IMR-90 (cell line): ENCODE results near the gene RSPH3. TPM values are rescaled to one million over a fixed set of nuclear protein-coding genes. Genes with fewer than 3 reads are reported as not detected.

Experiments used
- ATAC-seq: fragments of 200-7000 bp; cut with Tn5 transposase; 2 replicates; pipeline ENCODE4 v1.9.1; 2020; ENCODE audit warnings: low read depth, mild to moderate bottlenecking, moderate library complexity
- BruUV-seq: library from RNA; stranded (reverse); fragments of 400-500 nt; replicated peaks from 2 replicates; lab custom pipeline; 2021; lab: Mats Ljungman, UMichigan
- CTCF ChIA-PET: fragments of 300-600 bp; formaldehyde crosslinking; extraction: SDS; loops from one replicate; lab custom pipeline; 2021; ENCODE audit warnings: antibody characterized with exemption; lab: Yijun Ruan, JAX
- POLR2A ChIA-PET: fragments of 300-600 bp; sonication (Branson Sonifier 250); formaldehyde crosslinking; loops from one replicate; lab custom pipeline; 2022; ENCODE audit warnings: antibody characterized with exemption; ENCODE audit not compliant: unreplicated experiment; lab: Charles Lee
- DNase-seq: peaks from one replicate; pipeline ENCODE4 v3.0.0; 2013
- H2AFZ ChIP-seq: replicated peaks from 2 replicates; pipeline ENCODE3; 2013; ENCODE audit warnings: low read length, mild to moderate bottlenecking; ENCODE audit not compliant: poor library complexity
- H2AK5ac ChIP-seq: 2 replicates; pipeline ENCODE4 v1.6.1; 2013; ENCODE audit warnings: low read depth, low read length, inconsistent platforms
- H2AK9ac ChIP-seq: replicated peaks from 2 replicates; pipeline ENCODE3; 2013; ENCODE audit warnings: mild to moderate bottlenecking, low read depth, low read length, moderate library complexity; ENCODE audit not compliant: poor library complexity
- H2BK120ac ChIP-seq: 2 replicates; pipeline ENCODE4 v1.6.1; 2013; ENCODE audit warnings: low read depth, low read length, inconsistent platforms
- H2BK15ac ChIP-seq: 3 replicates; pipeline ENCODE4 v1.6.1; 2013; ENCODE audit warnings: low read depth, low read length, inconsistent platforms
- H2BK20ac ChIP-seq: 2 replicates; pipeline ENCODE4 v1.6.1; 2013; ENCODE audit warnings: low read depth, mild to moderate bottlenecking, inconsistent platforms, low read length, moderate library complexity
- H2BK5ac ChIP-seq: 2 replicates; pipeline ENCODE4 v1.6.1; 2013; ENCODE audit warnings: mild to moderate bottlenecking, low read depth, low read length, inconsistent platforms; ENCODE audit not compliant: poor library complexity, severe bottlenecking
- H3K14ac ChIP-seq: replicated peaks from 2 replicates; pipeline ENCODE4 v1.6.1; 2013; ENCODE audit warnings: low read depth, low read length, inconsistent platforms
- H3K18ac ChIP-seq: 2 replicates; pipeline ENCODE4 v1.6.1; 2013; ENCODE audit warnings: low read depth, low read length, control low read depth
- H3K23ac ChIP-seq: 2 replicates; pipeline ENCODE4 v1.6.1; 2013; ENCODE audit warnings: low read depth, low read length, inconsistent platforms
- H3K27ac ChIP-seq: 2 replicates; pipeline ENCODE4 v1.5.1; 2013; ENCODE audit warnings: mild to moderate bottlenecking, control low read depth, low read length; ENCODE audit not compliant: insufficient read depth
- H3K27me3 ChIP-seq: 2 replicates; pipeline ENCODE4 v1.6.1; 2013; ENCODE audit warnings: low read length; ENCODE audit not compliant: control insufficient read depth, insufficient read depth
- H3K36me3 ChIP-seq: 2 replicates; pipeline ENCODE4 v1.6.1; 2013; ENCODE audit warnings: low read length, mixed read lengths; ENCODE audit not compliant: control insufficient read depth, insufficient read depth
- H3K4ac ChIP-seq: 2 replicates; pipeline ENCODE4 v1.6.1; 2013; ENCODE audit warnings: low read depth, low read length, inconsistent platforms
- H3K4me1 ChIP-seq: 2 replicates; pipeline ENCODE4 v1.6.1; 2013; ENCODE audit warnings: low read length, mixed read lengths; ENCODE audit not compliant: control insufficient read depth, insufficient read depth
- H3K4me2 ChIP-seq: 2 replicates; pipeline ENCODE4 v1.6.1; 2013; ENCODE audit warnings: low read depth, mild to moderate bottlenecking, control low read depth, low read length, moderate library complexity
- H3K4me3 ChIP-seq: 2 replicates; pipeline ENCODE4 v1.5.1; 2013; ENCODE audit warnings: low read depth, mild to moderate bottlenecking, control low read depth, low read length, moderate library complexity; ENCODE audit not compliant: insufficient read depth
- H3K56ac ChIP-seq: 2 replicates; pipeline ENCODE4 v1.6.1; 2013; ENCODE audit warnings: low read length, inconsistent platforms; ENCODE audit not compliant: insufficient read depth; ENCODE audit errors: extremely low read depth
- H3K79me1 ChIP-seq, 2 experiments: 2 replicates each; pipeline ENCODE4 v1.6.1; 2013; ENCODE audit warnings: low read length in 2 of 2, inconsistent platforms in 1 of 2, low read depth in 1 of 2
- H3K9ac ChIP-seq: 2 replicates; pipeline ENCODE4 v1.6.1; 2013; ENCODE audit warnings: low read depth, low read length, control low read depth
- H3K9me1 ChIP-seq: 2 replicates; pipeline ENCODE4 v1.6.1; 2013; ENCODE audit warnings: low read length, inconsistent platforms; ENCODE audit not compliant: insufficient read depth
- H3K9me3 ChIP-seq: 2 replicates; pipeline ENCODE4 v1.6.1; 2013; ENCODE audit warnings: low read length; ENCODE audit not compliant: control insufficient read depth, insufficient read depth
- H4K20me1 ChIP-seq: 2 replicates; pipeline ENCODE4 v1.6.1; 2013; ENCODE audit warnings: low read length, inconsistent platforms; ENCODE audit not compliant: insufficient read depth
- H4K5ac ChIP-seq: 2 replicates; pipeline ENCODE4 v1.6.1; 2013; ENCODE audit warnings: mild to moderate bottlenecking, low read depth, low read length, control low read depth
- H4K8ac ChIP-seq, 2 experiments: 2 replicates each; pipeline ENCODE4 v1.6.1; 2013; ENCODE audit warnings: low read depth in 2 of 2, low read length in 2 of 2, control low read depth in 1 of 2, inconsistent platforms in 1 of 2
- H4K91ac ChIP-seq: 2 replicates; pipeline ENCODE4 v1.6.1; 2013; ENCODE audit warnings: low read depth, low read length, inconsistent platforms; ENCODE audit not compliant: insufficient read depth
- CEBPB ChIP-seq: IDR thresholded peaks from 2 replicates; pipeline ENCODE4 v1.6.1; 2012; ENCODE audit warnings: low read depth, low read length, improper control_type of control experiment
- SMC3 ChIP-seq: fragments of 150-350 bp; IDR thresholded peaks from 2 replicates; pipeline ENCODE4 v1.6.1; 2016; ENCODE audit warnings: low read depth, mild to moderate bottlenecking, antibody characterized with exemption, low read length, moderate library complexity
- whole genome bisulfite sequencing, 2 experiments: methylation state at CpG; one replicate each; pipeline versions ENCODE4 v1.1.5 to v1.1.7; 2013; ENCODE audit warnings: missing lambda C conversion rate in 2 of 2; ENCODE audit not compliant: insufficient read length in 1 of 2; ENCODE audit errors: extremely low coverage in 2 of 2; 5-methylcytosine and 5-hydroxymethylcytosine counted together
- dilution Hi-C: fragments of 300-500 bp; cut with HindIII; formaldehyde crosslinking; loops from one replicate; pipeline ENCODE4 v1.14.3; 2018; ENCODE audit warnings: low sequenced_read_pairs; ENCODE audit not compliant: unreplicated experiment
- in situ Hi-C: fragments of 300-500 bp; cut with MboI; formaldehyde crosslinking; loops from 3 replicates; pipeline ENCODE4 v1.14.3; 2019; ENCODE audit warnings: low sequenced_read_pairs, inconsistent platforms, mixed read lengths
- intact Hi-C: fragments of 100-400 bp; cut with micrococcal nuclease; formaldehyde crosslinking; loops from 2 replicates; pipeline ENCODE4 v1.10.0; 2022
- polyA plus RNA-seq, 3 experiments: library from polyadenylated mRNA; depleted of rRNA; stranded (reverse); fragments of >200 nt; gene quantifications; 2 replicates each; pipeline ENCODE4 v1.2.3, GENCODE V29; 2012; ENCODE audit warnings: low replicate concordance in 1 of 3
- total RNA-seq: library from RNA; depleted of rRNA; stranded (reverse); fragments of >200 nt; gene quantifications from 2 replicates; pipeline ENCODE4 v1.2.3, GENCODE V29; 2012

The RSPH3 gene
- total and polyA plus RNA-seq, 2 of the 4 experiments (the other 2 are of a cell fraction) = 1.7 to 3.0 TPM

- intact Hi-C loops (no loop called here), dilution Hi-C loops (no loop called here), in situ Hi-C loops (no loop called here)
- no peak overlapping the region for H3K9ac ChIP-seq
- DNase-seq (peak; percentile 64), ATAC-seq (no peak)
- H4K5ac ChIP-seq = no peak overlapping the region
- H3K14ac ChIP-seq = no peak overlapping the region
- no peak overlapping the region for H4K91ac ChIP-seq
- no peaks in the 10 kb centered on the region for H3K4me1 ChIP-seq
- H4K20me1 ChIP-seq = no peaks in the 10 kb centered on the region
- H2AK5ac ChIP-seq = no peak overlapping the region
- TF ChIP-seq CEBPB (peak; percentile 69), SMC3 (no peak)
- peaks cover 2% of the 10 kb centered on the region for H3K36me3 ChIP-seq
- no peak overlapping the region for H3K4ac ChIP-seq
- H3K4me3 ChIP-seq = no peak overlapping the region
- no peak overlapping the region for H2BK20ac ChIP-seq
- H3K9me1 ChIP-seq = no peaks in the 10 kb centered on the region; the same call in 1 of the 2 replicates
- H3K79me1 ChIP-seq = no peaks in the 10 kb centered on the region
- ChIA-PET CTCF (no interaction called here), POLR2A (no interaction called here)
- H2AK9ac ChIP-seq = no peak overlapping the region
- H3K4me2 ChIP-seq = no peak overlapping the region
- H2BK15ac ChIP-seq = no peak overlapping the region
- H2AFZ ChIP-seq = no peak overlapping the region
- H2BK5ac ChIP-seq = no peak overlapping the region
- no peak overlapping the region for H4K8ac ChIP-seq
- BruUV-seq = no TSS peak
- H3K56ac ChIP-seq = no peak overlapping the region
- WGBS, 2 experiments = no CpG with 5 or more reads among the region's 3 CpGs
- H2BK120ac ChIP-seq = no peak overlapping the region
- H3K9me3 ChIP-seq = no peaks in the 10 kb centered on the region
- H3K23ac ChIP-seq = no peak overlapping the region
- no peak overlapping the region for H3K27ac ChIP-seq
- no peak overlapping the region for H3K18ac ChIP-seq
- no peaks in the 10 kb centered on the region for H3K27me3 ChIP-seq
Observed at GRCh38 chr6:158978757-158979156, 21.2 kb downstream of the RSPH3 start.
